CD4-positive, alpha-beta T cell treated with Interleukin-6 for 4 hours (primary cell): ENCODE measurements around the gene WNT3.

Experiments used
- DNase-seq: peaks from one replicate; pipeline ENCODE4 v3.0.0-alpha.2; 2020; ENCODE audit warnings: mixed read lengths

The WNT3 gene

GRCh38 chr17:46834846-46835245 lies 16.4 kb upstream of the WNT3 start:
- no peak for DNase-seq

- no peak for DNase-seq
These were observed 15.3 kb upstream of the WNT3 start for GRCh38 chr17:46833840-46834208.

- no peak for DNase-seq
These were observed 14.7 kb upstream of the WNT3 start for GRCh38 chr17:46832945-46833839.

- no peak for DNase-seq
These were observed 13.9 kb upstream of the WNT3 start for GRCh38 chr17:46832331-46832821.

GRCh38 chr17:46831573-46832330 lies 13.3 kb upstream of the WNT3 start:
- DNase-seq = no peak

GRCh38 chr17:46827274-46827673 lies 8.8 kb upstream of the WNT3 start:
- DNase-seq = no peak

- no peak for DNase-seq
These were observed 7.6 kb upstream of the WNT3 start for GRCh38 chr17:46826116-46826515.

GRCh38 chr17:46823657-46824056 lies 5.2 kb upstream of the WNT3 start:
- DNase-seq = no peak

- peak; percentile 41 for DNase-seq
These were observed 4.0 kb upstream of the WNT3 start for GRCh38 chr17:46822388-46822921.

- DNase-seq = no peak
These were observed 3.2 kb upstream of the WNT3 start for GRCh38 chr17:46821482-46822387.

- no peak for DNase-seq
These were observed 2.3 kb upstream of the WNT3 start for GRCh38 chr17:46820592-46821450.

GRCh38 chr17:46819906-46820351 lies 1.4 kb upstream of the WNT3 start:
- no peak for DNase-seq

- DNase-seq = no peak
These were observed 702 bp upstream of the WNT3 start for GRCh38 chr17:46818929-46819859.

GRCh38 chr17:46817901-46818209 lies 637 bp downstream of the WNT3 start:
- DNase-seq = no peak

GRCh38 chr17:46817151-46817900 lies 1.2 kb downstream of the WNT3 start:
- DNase-seq = no peak

GRCh38 chr17:46815474-46816353 lies 2.8 kb downstream of the WNT3 start:
- no peak for DNase-seq

- DNase-seq = no peak
These were observed 4.0 kb downstream of the WNT3 start for GRCh38 chr17:46814446-46814845.

- DNase-seq = no peak
These were observed 4.6 kb downstream of the WNT3 start for GRCh38 chr17:46813920-46814319.
